COLO829 (cell line): ENCODE results near the gene PTPRE.
A peak's percentile ranks its signal among the peaks of the same experiment; 100 is the strongest.

Experiments
- DNase-seq: peaks from one replicate; pipeline ENCODE4 v3.0.0; 2012; ENCODE audit warnings: low spot score

The PTPRE gene

GRCh38 chr10:128046953-128047290, 140.0 kb downstream of the PTPRE start:
- no peak for DNase-seq

- peak; percentile 6 for DNase-seq
These were observed 140.4 kb downstream of the PTPRE start for GRCh38 chr10:128047351-128047750.

- DNase-seq = peak; percentile 20
These were observed 141.3 kb downstream of the PTPRE start for GRCh38 chr10:128047991-128048818.

- no peak for DNase-seq
These were observed 141.9 kb downstream of the PTPRE start for GRCh38 chr10:128048819-128049210.

GRCh38 chr10:128049226-128050120, 142.6 kb downstream of the PTPRE start:
- DNase-seq = no peak

- no peak for DNase-seq
These were observed 143.2 kb downstream of the PTPRE start for GRCh38 chr10:128050121-128050516.

GRCh38 chr10:128050936-128051335, 144.0 kb downstream of the PTPRE start:
- no peak for DNase-seq

GRCh38 chr10:128051548-128051947, 144.6 kb downstream of the PTPRE start:
- no peak for DNase-seq

GRCh38 chr10:128052696-128053095, 145.8 kb downstream of the PTPRE start:
- no peak for DNase-seq

- no peak for DNase-seq
These were observed 146.5 kb downstream of the PTPRE start for GRCh38 chr10:128053356-128053755.

GRCh38 chr10:128054163-128054970, 147.5 kb downstream of the PTPRE start:
- no peak for DNase-seq

- no peak for DNase-seq
These were observed 148.4 kb downstream of the PTPRE start for GRCh38 chr10:128055061-128055868.

GRCh38 chr10:128056303-128057050, 149.6 kb downstream of the PTPRE start:
- DNase-seq = no peak

GRCh38 chr10:128058106-128058749, 151.3 kb downstream of the PTPRE start:
- no peak for DNase-seq

- DNase-seq = no peak
These were observed 151.8 kb downstream of the PTPRE start for GRCh38 chr10:128058750-128059134.

GRCh38 chr10:128059266-128059981, 152.5 kb downstream of the PTPRE start:
- DNase-seq = no peak

GRCh38 chr10:128059982-128060293, 153.0 kb downstream of the PTPRE start:
- DNase-seq = no peak

- no peak for DNase-seq
These were observed 153.7 kb downstream of the PTPRE start for GRCh38 chr10:128060341-128061250.
